ENCODE data around the gene FOXP4. TPM values are rescaled to one million over a fixed set of nuclear protein-coding genes. Genes with fewer than 3 reads are reported as not detected.

Gene FOXP4
- total RNA-seq, 1 experiment from 2014 or later, result 32.3 TPM

DNA sequence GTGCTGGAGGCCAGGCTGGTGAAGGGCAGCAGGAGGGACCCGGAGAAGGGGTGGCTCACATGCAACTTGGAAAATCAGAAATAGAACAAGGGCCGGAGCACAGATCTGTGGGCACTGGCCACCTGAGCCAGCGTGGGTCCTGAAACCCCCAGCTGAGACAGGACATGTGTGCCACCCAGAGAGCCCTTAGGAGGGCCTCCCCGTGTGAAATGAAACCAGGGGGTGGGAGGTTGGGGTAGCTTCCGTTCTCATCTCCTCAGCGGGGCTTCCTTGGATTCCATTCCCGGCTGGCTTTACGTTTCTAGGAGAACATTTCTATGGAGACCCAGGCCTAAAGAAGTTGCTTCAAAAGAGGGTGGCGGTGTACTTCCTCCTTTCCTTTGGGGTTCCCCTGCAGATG is 5.7 kb downstream of the FOXP4 start (continued):
- TF ChIP-seq POLR2AphosphoS5 (IDR thresholded peaks at IDR 0.05; ENCODE audit: low read depth, low read length) (no peak), EGR1 (IDR thresholded peaks at IDR 0.05; ENCODE audit: low read depth) (no peak)
- TF ChIP-seq, protein P1, sequence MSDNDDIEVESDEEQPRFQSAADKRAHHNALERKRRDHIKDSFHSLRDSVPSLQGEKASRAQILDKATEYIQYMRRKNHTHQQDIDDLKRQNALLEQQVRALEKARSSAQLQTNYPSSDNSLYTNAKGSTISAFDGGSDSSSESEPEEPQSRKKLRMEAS (IDR thresholded peaks at IDR 0.05), result no peak

DNA sequence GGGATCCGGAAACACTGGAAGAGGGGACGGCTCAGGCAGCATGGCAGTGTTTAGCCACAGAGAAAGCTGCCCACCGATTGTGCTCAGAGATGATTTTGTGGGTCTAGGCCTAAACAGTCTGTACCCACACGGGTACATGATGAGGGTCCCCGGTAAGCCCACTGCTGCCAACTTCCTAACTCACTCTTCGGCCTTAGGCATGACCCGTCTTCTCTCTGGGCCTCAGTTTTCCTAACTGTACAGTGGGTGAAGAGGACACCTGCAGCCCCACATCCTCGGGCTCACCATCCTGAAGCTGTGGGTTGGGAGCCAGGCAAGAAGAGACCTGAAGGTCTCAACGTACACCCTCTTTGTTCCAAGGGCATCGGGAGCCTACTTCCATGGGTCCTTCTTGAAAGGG is 6.5 kb downstream of the FOXP4 start:
- POLR2A ChIA-PET, result no interaction called here
- H3K9me3 ChIP-seq (ENCODE audit: control insufficient read depth in 1 of 2, insufficient read depth in 1 of 2, low read depth in 1 of 2, low read length in 2 of 2), result no peaks in the 10 kb centered on the region
- RAD21 ChIA-PET (ENCODE audit: low non-redundant PET in 1 of 2, low total read pairs in 2 of 2, uncharacterized antibody in 2 of 2, unreplicated experiment in 2 of 2), result no interaction called here
- no peaks in the 10 kb centered on the region for H3K27me3 ChIP-seq (ENCODE audit: insufficient read depth, low read length)
- ATAC-seq (no peak), DNase-seq (ENCODE audit: low read depth, low spot score) (no peak)
- H3K4me3 ChIP-seq (replicated peaks in 1 of 2; ENCODE audit: low read depth in 1 of 2, low read length in 2 of 2), result no peak overlapping the region
- peaks cover 77% of the 10 kb centered on the region for H3K79me2 ChIP-seq (ENCODE audit: insufficient read depth, low read length)
- CTCF ChIA-PET, result no interaction called here
- no peak overlapping the region for H3K9ac ChIP-seq (ENCODE audit: low read length)
- no peak overlapping the region for H3K4me2 ChIP-seq (ENCODE audit: low read length)
- H2AFZ ChIP-seq (ENCODE audit: low read depth, low read length, poor library complexity, severe bottlenecking), result no peak overlapping the region
- no peaks in the 10 kb centered on the region for H4K20me1 ChIP-seq (ENCODE audit: insufficient read depth)
- no peak for TF ChIP-seq SRF (IDR thresholded peaks at IDR 0.05; ENCODE audit: low read depth)
- TF ChIP-seq FOSL1 (IDR thresholded peaks at IDR 0.05; ENCODE audit: low read depth), result no peak
- no peak for TF ChIP-seq RAD21 (IDR thresholded peaks at IDR 0.05; ENCODE audit: low read depth)
- TF ChIP-seq ZNF274 (IDR thresholded peaks at IDR 0.05; ENCODE audit: low read depth, low read length), result no peak
- no peak overlapping the region for H3K27ac ChIP-seq (ENCODE audit: low read depth, low read length)
- intact Hi-C loops (cut with micrococcal nuclease), result no loop called here
- H3K9me2 ChIP-seq (ENCODE audit: insufficient read depth), result no peaks in the 10 kb centered on the region
- BruUV-seq (replicated peaks), result no TSS peak
- peaks cover 3 to 10% of the 10 kb centered on the region in 2 experiments; a peak in 2 of 4 replicates for H3K36me3 ChIP-seq (ENCODE audit: control insufficient read depth in 1 of 2, insufficient read depth in 2 of 2, low read length in 2 of 2)
- H3K4me1 ChIP-seq (ENCODE audit: control insufficient read depth in 1 of 2, insufficient read depth in 2 of 2, low read length in 2 of 2), result peaks cover 0 to 1% of the 10 kb centered on the region in 2 experiments; a peak in 1 of 4 replicates

DNA sequence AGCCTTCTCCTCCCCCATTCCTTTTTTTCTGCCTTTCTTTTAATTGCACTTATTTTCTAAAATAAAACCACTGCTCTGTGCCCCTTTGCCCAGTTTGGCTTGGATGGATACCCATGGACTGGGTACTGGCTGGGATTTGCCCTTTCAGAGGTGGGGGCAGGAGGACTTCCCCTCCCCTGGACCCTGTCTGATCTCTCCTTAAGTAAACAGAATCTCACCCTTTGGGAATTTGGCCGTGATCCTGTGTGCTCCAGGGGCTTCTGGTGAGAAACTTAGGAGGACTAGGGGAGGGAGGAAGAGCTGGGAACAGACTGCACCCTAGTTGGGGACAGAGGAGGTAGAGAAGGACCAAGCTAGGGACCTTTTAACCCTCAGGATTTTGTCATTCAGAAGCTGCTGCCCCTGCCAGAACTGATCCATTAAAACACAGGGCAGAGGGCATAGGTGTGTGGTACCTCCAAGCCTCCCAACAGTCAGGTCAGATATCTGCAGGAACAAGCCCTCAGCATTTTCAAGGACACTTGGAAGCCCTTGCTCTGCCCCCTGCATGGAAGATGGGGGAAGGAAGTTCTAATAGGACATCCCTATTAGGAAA is 7.3 kb downstream of the FOXP4 start:
- peaks cover 3 to 10% of the 10 kb centered on the region in 2 experiments; a peak in 2 of 4 replicates for H3K36me3 ChIP-seq (ENCODE audit: control insufficient read depth in 1 of 2, insufficient read depth in 2 of 2, low read length in 2 of 2)
- DNase-seq (ENCODE audit: low read depth, low spot score), result no peak
- no TSS peak for BruUV-seq (replicated peaks)
- no peak for TF ChIP-seq CBX3 (IDR thresholded peaks at IDR 0.05; ENCODE audit: low read depth)
- no peak for TF ChIP-seq SP1 (IDR thresholded peaks at IDR 0.05; ENCODE audit: low read depth)
- H3K9ac ChIP-seq (ENCODE audit: low read length), result no peak overlapping the region
- no peak overlapping the region for H3K27ac ChIP-seq (ENCODE audit: low read depth, low read length)
- no peaks in the 10 kb centered on the region for H3K9me3 ChIP-seq (ENCODE audit: control insufficient read depth in 1 of 2, insufficient read depth in 1 of 2, low read depth in 1 of 2, low read length in 2 of 2)
- intact Hi-C loops (cut with micrococcal nuclease), result no loop called here
- no peak overlapping the region for H3K4me2 ChIP-seq (ENCODE audit: low read length)
- H4K20me1 ChIP-seq (ENCODE audit: insufficient read depth), result no peaks in the 10 kb centered on the region
- H3K79me2 ChIP-seq (ENCODE audit: insufficient read depth, low read length), result peaks cover 70% of the 10 kb centered on the region; the same call in 1 of the 2 replicates
- CTCF ChIA-PET, result no interaction called here
- no peak for ATAC-seq
- POLR2A ChIA-PET, result no interaction called here
- H3K27me3 ChIP-seq (ENCODE audit: insufficient read depth, low read length), result no peaks in the 10 kb centered on the region
- H2AFZ ChIP-seq (ENCODE audit: low read depth, low read length, poor library complexity, severe bottlenecking), result no peak overlapping the region
- H3K4me3 ChIP-seq (replicated peaks in 1 of 2; ENCODE audit: low read depth in 1 of 2, low read length in 2 of 2), result no peak overlapping the region
- RAD21 ChIA-PET (ENCODE audit: low non-redundant PET in 1 of 2, low total read pairs in 2 of 2, uncharacterized antibody in 2 of 2, unreplicated experiment in 2 of 2), result interaction anchor here in 1 of 2 experiments (0.7 kb wide), 1 partner anchor 9 kb away, joined by 3 read pairs; no protein-coding TSS in a partner anchor
- H3K9me2 ChIP-seq (ENCODE audit: insufficient read depth), result no peaks in the 10 kb centered on the region
- no peaks in the 10 kb centered on the region for H3K4me1 ChIP-seq (ENCODE audit: control insufficient read depth in 1 of 2, insufficient read depth in 2 of 2, low read length in 2 of 2)

Measured in HCT116 (cell line).